CD4-positive, alpha-beta T cell (primary cell): ENCODE results near the gene CCDC89. TPM values are rescaled to one million over a fixed set of nuclear protein-coding genes. Genes with fewer than 3 reads are reported as not detected.

Experiments
- ATAC-seq: fragments of 200-7000 bp; cut with Tn5 transposase; one replicate; pipeline ENCODE4 v1.10.0; 2022; ENCODE audit warnings: mild to moderate bottlenecking; ENCODE audit not compliant: poor library complexity
- CTCF ChIA-PET: fragments of 350-600 bp; sonication (Branson Sonifier 250); formaldehyde crosslinking; loops from one replicate; lab custom pipeline; 2021; ENCODE audit warnings: antibody characterized with exemption, inconsistent platforms; lab: Charles Lee
- POLR2A ChIA-PET: fragments of 350-600 bp; sonication (Branson Sonifier 250); formaldehyde crosslinking; loops from one replicate; lab custom pipeline; 2021; ENCODE audit warnings: antibody characterized with exemption, inconsistent platforms; lab: Charles Lee
- DNase-seq, 14 experiments: peaks; one replicate each; pipeline ENCODE4 v3.0.0-alpha.2; 2013 to 2020; ENCODE audit warnings: mixed read lengths in 2 of 14
- H3K27ac ChIP-seq, 2 donors: one replicate each; pipeline versions ENCODE4 v1.5.1 to v1.7.0; 2013; ENCODE audit warnings: low read length in 2 of 2, low read depth in 1 of 2, mild to moderate bottlenecking in 1 of 2
- H3K27me3 ChIP-seq, 2 experiments: 1 replicate in 1 of 2; 2 replicates in 1 of 2; pipeline versions ENCODE4 v1.6.1 to v1.7.0; 2013; ENCODE audit warnings: low read length in 2 of 2, control low read depth in 1 of 2, mild to moderate bottlenecking in 1 of 2, moderate library complexity in 1 of 2; ENCODE audit not compliant: insufficient read depth in 2 of 2, control insufficient read depth in 1 of 2
- H3K36me3 ChIP-seq: one replicate; pipeline ENCODE4 v1.6.1; 2013; ENCODE audit warnings: low read length, control low read depth; ENCODE audit not compliant: insufficient read depth
- H3K4me1 ChIP-seq: one replicate; pipeline ENCODE4 v1.6.1; 2013; ENCODE audit warnings: low read length, control low read depth; ENCODE audit not compliant: insufficient read depth
- H3K4me3 ChIP-seq: one replicate; pipeline ENCODE4 v1.5.1; 2013; ENCODE audit warnings: mild to moderate bottlenecking, low read length, moderate library complexity
- H3K9me3 ChIP-seq, 2 experiments: 1 replicate in 1 of 2; 2 replicates in 1 of 2; pipeline versions ENCODE4 v1.6.1 to v1.7.0; 2013; ENCODE audit warnings: low read length in 2 of 2, mild to moderate bottlenecking in 2 of 2, control low read depth in 1 of 2, moderate library complexity in 1 of 2; ENCODE audit not compliant: control insufficient read depth in 1 of 2, insufficient read depth in 1 of 2
- H3K27ac Mint-ChIP-seq: one replicate; pipeline ENCODE4 v1.8.0; 2020; ENCODE audit warnings: mixed read lengths
- H3K27me3 Mint-ChIP-seq: one replicate; pipeline ENCODE4 v1.8.0; 2021; ENCODE audit warnings: mixed read lengths
- H3K36me3 Mint-ChIP-seq: one replicate; pipeline ENCODE4 v1.8.0; 2021; ENCODE audit warnings: low read depth, mixed read lengths
- H3K4me1 Mint-ChIP-seq: one replicate; pipeline ENCODE4 v1.8.0; 2021; ENCODE audit warnings: low read depth, mixed read lengths
- H3K4me3 Mint-ChIP-seq: one replicate; pipeline ENCODE4 v1.8.0; 2020; ENCODE audit warnings: mild to moderate bottlenecking, mixed read lengths
- H3K9me3 Mint-ChIP-seq: one replicate; pipeline ENCODE4 v1.8.0; 2020; ENCODE audit warnings: mixed read lengths
- intact Hi-C, 2 experiments: fragments of 100-400 bp; cut with DNase I in 1 of 2; cut with micrococcal nuclease in 1 of 2; formaldehyde crosslinking; loops; one replicate each; pipeline versions ENCODE4 v1.15.1 to v1.9.0; 2023 to 2025; cut with DNase I, micrococcal nuclease
- total RNA-seq, 174 experiments: library from RNA in 2 of 174; stranded (reverse) in 2 of 174; gene quantifications; one replicate each; pipeline ENCODE4 v1.2.3 and lab custom pipeline; 2021 to 2026
- TF ChIP-seq, protein P1 (sequence below): fragments of 200-600 bp; IDR thresholded peaks from one replicate; pipeline ENCODE4 v1.8.0; 2022; ENCODE audit warnings: antibody characterized with exemption, mild to moderate bottlenecking

CCDC89 gene
- total RNA-seq, 2 experiments from 2014 or later, result not detected

DNA sequence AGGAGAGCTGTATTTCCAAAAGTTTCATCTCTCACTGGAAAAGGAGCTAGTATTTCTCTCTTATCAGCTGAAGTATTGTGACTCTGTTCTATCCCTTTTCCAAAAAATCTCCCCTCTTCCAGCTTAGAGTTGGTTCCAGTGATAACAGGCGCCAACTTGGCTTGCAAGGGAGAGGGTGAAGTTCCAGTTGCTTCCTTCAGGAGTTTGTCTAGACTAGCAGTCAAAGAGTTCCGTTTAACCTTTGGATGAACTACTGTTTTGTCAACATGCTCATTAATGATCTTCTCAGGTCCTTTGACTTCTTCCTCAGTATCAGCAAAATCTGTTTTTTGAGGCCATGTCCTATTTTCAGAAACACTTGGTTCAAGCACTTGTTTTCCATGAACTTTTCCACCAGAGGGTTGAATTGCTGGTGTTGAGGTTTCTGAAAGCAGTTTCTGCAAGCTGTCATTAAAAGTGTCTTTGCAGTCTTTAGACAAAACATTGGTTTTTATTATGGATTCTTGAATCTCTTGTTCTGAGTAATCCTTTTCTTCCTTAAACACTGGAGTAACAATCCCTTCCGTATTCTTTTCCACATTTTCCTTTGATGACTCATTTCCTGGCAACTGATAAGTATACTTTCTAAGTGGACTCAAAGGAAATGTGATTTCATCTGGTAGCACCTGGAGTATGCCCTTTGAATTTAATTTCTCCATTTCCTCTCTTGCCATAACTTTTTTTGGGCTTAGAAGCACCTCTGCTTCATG lies 39.7 kb upstream of the CCDC89 start:
- H3K27ac ChIP-seq, result no peak overlapping the region
- DNase-seq (no peak), ATAC-seq (no peak)
- peaks cover 39% of the 10 kb centered on the region for H3K36me3 Mint-ChIP-seq
- H3K36me3 ChIP-seq, result peaks cover 10% of the 10 kb centered on the region
- POLR2A ChIA-PET, result interaction anchor here (1.4 kb wide), 1 partner anchor 98 kb away, joined by 3 read pairs; no protein-coding TSS in a partner anchor
- H3K27me3 ChIP-seq, result no peaks in the 10 kb centered on the region
- peaks cover 14% of the 10 kb centered on the region for H3K4me1 Mint-ChIP-seq
- no peaks in the 10 kb centered on the region for H3K9me3 Mint-ChIP-seq
- TF ChIP-seq, protein P1, sequence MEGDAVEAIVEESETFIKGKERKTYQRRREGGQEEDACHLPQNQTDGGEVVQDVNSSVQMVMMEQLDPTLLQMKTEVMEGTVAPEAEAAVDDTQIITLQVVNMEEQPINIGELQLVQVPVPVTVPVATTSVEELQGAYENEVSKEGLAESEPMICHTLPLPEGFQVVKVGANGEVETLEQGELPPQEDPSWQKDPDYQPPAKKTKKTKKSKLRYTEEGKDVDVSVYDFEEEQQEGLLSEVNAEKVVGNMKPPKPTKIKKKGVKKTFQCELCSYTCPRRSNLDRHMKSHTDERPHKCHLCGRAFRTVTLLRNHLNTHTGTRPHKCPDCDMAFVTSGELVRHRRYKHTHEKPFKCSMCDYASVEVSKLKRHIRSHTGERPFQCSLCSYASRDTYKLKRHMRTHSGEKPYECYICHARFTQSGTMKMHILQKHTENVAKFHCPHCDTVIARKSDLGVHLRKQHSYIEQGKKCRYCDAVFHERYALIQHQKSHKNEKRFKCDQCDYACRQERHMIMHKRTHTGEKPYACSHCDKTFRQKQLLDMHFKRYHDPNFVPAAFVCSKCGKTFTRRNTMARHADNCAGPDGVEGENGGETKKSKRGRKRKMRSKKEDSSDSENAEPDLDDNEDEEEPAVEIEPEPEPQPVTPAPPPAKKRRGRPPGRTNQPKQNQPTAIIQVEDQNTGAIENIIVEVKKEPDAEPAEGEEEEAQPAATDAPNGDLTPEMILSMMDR, result no peak
- no peaks in the 10 kb centered on the region for H3K9me3 ChIP-seq
- H3K4me3 ChIP-seq, result no peak overlapping the region
- CTCF ChIA-PET, result interaction anchor here (1.2 to 2.5 kb wide), 2 partner anchors 13 to 17 kb away, joined by 4 to 5 read pairs; no protein-coding TSS in a partner anchor
- H3K4me3 Mint-ChIP-seq, result no peak overlapping the region
- H3K27me3 Mint-ChIP-seq, result no peaks in the 10 kb centered on the region
- H3K27ac Mint-ChIP-seq, result no peak overlapping the region
- intact Hi-C loops, result no loop called here
- no peaks in the 10 kb centered on the region for H3K4me1 ChIP-seq

DNA sequence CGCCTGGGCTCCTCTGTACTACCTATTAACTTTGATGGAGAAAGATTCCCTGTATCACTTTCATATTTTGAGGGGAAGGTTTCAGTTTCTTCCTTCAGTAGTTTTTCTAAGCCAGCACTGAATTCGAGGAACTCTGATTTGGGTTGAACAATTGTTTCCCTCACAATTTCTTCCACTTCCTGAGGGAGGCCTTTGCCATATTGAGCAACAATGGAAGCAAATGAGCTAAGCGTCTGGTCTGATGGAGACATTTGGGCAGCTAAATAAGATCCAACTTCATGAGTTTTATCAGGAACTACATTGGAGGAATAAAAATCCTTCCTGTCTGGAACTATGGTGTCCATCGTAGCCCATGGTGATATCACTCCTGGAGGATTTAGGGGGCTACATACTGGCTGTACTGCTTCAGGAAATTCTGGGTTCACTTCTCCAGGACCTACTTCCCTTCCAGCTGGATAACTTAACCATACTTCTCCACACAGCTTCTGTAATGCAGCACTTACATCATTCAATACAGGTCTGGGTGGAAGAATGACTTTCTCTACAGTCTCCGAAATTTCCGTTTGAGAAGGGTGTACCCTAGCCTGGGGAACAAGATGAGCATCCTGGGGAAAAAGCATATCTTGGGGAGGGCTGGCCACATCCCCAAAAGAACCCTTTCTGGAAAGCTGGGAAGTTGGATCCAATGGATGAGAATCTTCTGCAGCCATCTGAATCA lies 38.9 kb upstream of the CCDC89 start:
- peaks cover 44% of the 10 kb centered on the region for H3K36me3 Mint-ChIP-seq
- H3K27ac ChIP-seq, result no peak overlapping the region
- H3K27me3 ChIP-seq, result no peaks in the 10 kb centered on the region
- no peaks in the 10 kb centered on the region for H3K9me3 ChIP-seq
- ChIA-PET CTCF (interaction anchor here (1.2 to 2.5 kb wide), 2 partner anchors 12 to 17 kb away, joined by 4 to 5 read pairs; no protein-coding TSS in a partner anchor), POLR2A (interaction anchor here (1.4 kb wide), 1 partner anchor 99 kb away, joined by 3 read pairs; no protein-coding TSS in a partner anchor)
- TF ChIP-seq, protein P1, result no peak
- DNase-seq (no peak), ATAC-seq (no peak)
- H3K27ac Mint-ChIP-seq, result no peak overlapping the region
- no peaks in the 10 kb centered on the region for H3K27me3 Mint-ChIP-seq
- H3K36me3 ChIP-seq, result peaks cover 13% of the 10 kb centered on the region
- H3K4me1 ChIP-seq, result no peaks in the 10 kb centered on the region
- H3K4me3 ChIP-seq, result no peak overlapping the region
- H3K4me3 Mint-ChIP-seq, result no peak overlapping the region
- no peaks in the 10 kb centered on the region for H3K9me3 Mint-ChIP-seq
- intact Hi-C loops, result no loop called here
- H3K4me1 Mint-ChIP-seq, result peaks cover 12% of the 10 kb centered on the region

DNA sequence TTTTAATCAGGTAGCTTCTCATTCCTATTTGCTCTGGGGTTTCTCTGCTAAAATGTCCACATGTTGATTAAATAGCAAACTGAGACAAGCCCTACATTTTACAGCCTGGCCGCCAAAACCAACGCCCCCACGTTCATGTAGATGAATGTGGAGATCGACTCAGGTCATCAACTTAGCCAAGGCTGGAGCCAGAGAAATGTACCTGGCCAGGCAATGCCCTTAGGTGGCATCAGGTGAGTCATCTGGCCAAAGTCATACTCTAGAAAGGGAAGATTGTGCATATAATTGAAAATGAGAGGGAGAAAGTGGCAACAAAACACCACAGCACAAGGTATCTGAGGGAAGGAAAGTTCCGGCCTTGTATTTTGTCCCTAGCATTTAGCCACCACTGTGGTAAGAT lies 37.1 kb upstream of the CCDC89 start:
- Mint-ChIP-seq H3K9me3 (no peaks in the 10 kb centered on the region), H3K4me3 (no peak overlapping the region), H3K4me1 (no peaks in the 10 kb centered on the region), H3K36me3 (peaks cover 37% of the 10 kb centered on the region), H3K27me3 (no peaks in the 10 kb centered on the region), H3K27ac (no peak overlapping the region)
- DNase-seq, result no peak
- POLR2A ChIA-PET, result no interaction called here
- no peak for ATAC-seq
- H3K4me3 ChIP-seq, result no peak overlapping the region
- no peak overlapping the region for H3K27ac ChIP-seq
- H3K36me3 ChIP-seq, result peaks cover 13% of the 10 kb centered on the region
- H3K4me1 ChIP-seq, result no peaks in the 10 kb centered on the region
- H3K9me3 ChIP-seq, result no peaks in the 10 kb centered on the region
- TF ChIP-seq, protein P1, result no peak
- no peaks in the 10 kb centered on the region for H3K27me3 ChIP-seq
- CTCF ChIA-PET, result no interaction called here
- intact Hi-C loops, result no loop called here
